GM18519 (cell line): ENCODE results near the gene VPS72.

ENCODE experiments used
- ATAC-seq: cut with Tn5 transposase; IDR thresholded peaks from one replicate; pipeline ENCODE4 v1.9.1; 2021; ENCODE audit warnings: mild to moderate bottlenecking, moderate library complexity; ENCODE audit not compliant: unreplicated experiment, low FRiP score

The VPS72 gene

GRCh38 chr1:151146072-151146411, 44.0 kb downstream of the VPS72 start:
- ATAC-seq: no peak

GRCh38 chr1:151145304-151146071, 44.5 kb downstream of the VPS72 start:
- ATAC-seq: no peak

GRCh38 chr1:151144474-151145303, 45.3 kb downstream of the VPS72 start:
- no peak for ATAC-seq

- no peak for ATAC-seq
Observed at GRCh38 chr1:151143986-151144385, 46.0 kb downstream of the VPS72 start.

- ATAC-seq: no peak
Observed at GRCh38 chr1:151143057-151143435, 47.0 kb downstream of the VPS72 start.

- no peak for ATAC-seq
Observed at GRCh38 chr1:151142411-151143056, 47.5 kb downstream of the VPS72 start.

- no peak for ATAC-seq
Observed at GRCh38 chr1:151137789-151138188, 52.2 kb downstream of the VPS72 start.

GRCh38 chr1:151135433-151136385, 54.3 kb downstream of the VPS72 start:
- no peak for ATAC-seq

- ATAC-seq: no peak
Observed at GRCh38 chr1:151134991-151135390, 55.0 kb downstream of the VPS72 start.

- ATAC-seq: no peak
Observed at GRCh38 chr1:151134396-151134795, 55.6 kb downstream of the VPS72 start.

- ATAC-seq: no peak
Observed at GRCh38 chr1:151133018-151133806, 56.8 kb downstream of the VPS72 start.

- no peak for ATAC-seq
Observed at GRCh38 chr1:151132335-151133017, 57.5 kb downstream of the VPS72 start.

GRCh38 chr1:151131701-151132334, 58.2 kb downstream of the VPS72 start:
- no peak for ATAC-seq

- ATAC-seq: no peak
Observed at GRCh38 chr1:151130987-151131586, 58.9 kb downstream of the VPS72 start.

- no peak for ATAC-seq
Observed at GRCh38 chr1:151128800-151129199, 61.2 kb downstream of the VPS72 start.
